Esophagus mucosa (tissue), 1 donor: Measurements from ENCODE around the gene SMURF1. TPM values are rescaled to one million over a fixed set of nuclear protein-coding genes. Genes with fewer than 3 reads are reported as not detected.
"Not testable (repeated sequence)": the region's sequence is repeated elsewhere in the genome, so short reads cannot be mapped to it uniquely, and the experiment has no call there.

Source experiments
- ATAC-seq: fragments of 200-7000 bp; cut with Tn5 transposase; one replicate; pipeline ENCODE4 v1.9.1; 2020
- total RNA-seq: library from RNA; stranded (reverse); gene quantifications from one replicate; pipeline ENCODE4 v1.2.4, GENCODE V29; 2023
- donor health status: DM: yes; HTN: yes; CAD: no.

The SMURF1 gene
- total RNA-seq, 1 donor from 2014 or later, result 27.4 TPM

DNA sequence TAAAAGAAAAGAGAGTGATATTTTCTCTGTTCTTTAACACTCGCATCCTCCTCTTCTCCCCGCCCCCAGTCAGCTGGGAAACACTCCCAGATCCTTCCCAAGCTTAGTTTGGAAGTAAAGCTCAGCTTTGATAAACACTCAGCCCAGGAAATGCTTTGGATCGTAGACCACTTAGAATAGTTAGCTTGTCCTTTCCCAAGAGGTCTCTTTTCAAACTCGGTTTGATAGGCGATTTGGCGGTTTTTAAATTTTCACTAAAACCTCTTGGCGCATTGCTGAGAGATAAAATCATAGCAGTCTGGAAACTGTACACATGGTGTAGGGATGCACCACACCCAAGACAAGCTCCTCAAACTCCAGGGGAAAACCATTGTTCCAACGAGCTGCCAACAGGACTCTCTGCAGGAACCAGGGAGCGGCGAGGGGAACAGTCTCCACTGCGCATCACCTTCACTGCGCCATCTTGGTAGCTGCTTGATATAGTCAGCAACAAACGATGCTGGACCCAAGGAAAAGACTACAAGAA is 22.3 kb downstream of the SMURF1 start:
- no peak for ATAC-seq

- no peak for ATAC-seq
Observed at GRCh38 chr7:99120916-99121315, 23.0 kb downstream of the SMURF1 start.

DNA sequence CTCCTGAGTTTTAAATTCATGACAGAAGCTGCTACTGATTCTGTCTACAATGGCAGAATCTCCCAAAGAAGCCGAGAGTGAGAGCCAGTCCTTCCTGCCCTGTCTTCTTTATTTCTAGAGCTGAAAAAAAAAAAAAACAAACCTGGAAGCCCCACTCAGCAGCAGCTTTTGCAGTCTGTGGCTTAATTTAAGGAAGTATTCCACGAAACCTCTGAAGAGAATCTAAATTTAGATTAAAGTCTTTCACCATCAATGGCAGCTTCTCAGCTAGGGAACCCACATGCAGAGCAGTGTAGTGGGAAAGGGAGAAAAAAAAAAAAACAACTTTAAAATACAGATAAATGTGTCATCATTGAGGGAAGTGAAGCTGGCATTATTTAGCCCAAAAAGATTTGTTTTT is 23.4 kb downstream of the SMURF1 start:
- no peak for ATAC-seq

- no peak for ATAC-seq
Observed at GRCh38 chr7:99118077-99118476, 25.8 kb downstream of the SMURF1 start.

DNA sequence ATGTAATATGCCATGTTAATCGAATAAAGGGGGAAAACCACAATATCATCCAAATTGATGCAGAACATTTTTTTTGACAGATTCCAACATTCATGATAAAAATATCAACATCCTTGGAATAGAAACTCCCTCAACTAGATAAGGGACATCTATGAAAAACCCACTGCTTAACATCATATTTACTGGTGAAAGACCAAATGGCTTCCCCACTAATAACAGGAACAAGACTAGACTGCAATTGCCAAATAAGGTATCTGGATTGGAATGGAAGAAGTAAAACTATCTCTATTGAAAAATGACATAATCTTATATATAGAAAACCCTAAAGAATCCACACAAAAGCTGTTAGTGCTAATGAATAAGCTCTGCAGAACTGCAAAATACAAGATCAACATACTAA is 27.8 kb downstream of the SMURF1 start:
- no peak for ATAC-seq

DNA sequence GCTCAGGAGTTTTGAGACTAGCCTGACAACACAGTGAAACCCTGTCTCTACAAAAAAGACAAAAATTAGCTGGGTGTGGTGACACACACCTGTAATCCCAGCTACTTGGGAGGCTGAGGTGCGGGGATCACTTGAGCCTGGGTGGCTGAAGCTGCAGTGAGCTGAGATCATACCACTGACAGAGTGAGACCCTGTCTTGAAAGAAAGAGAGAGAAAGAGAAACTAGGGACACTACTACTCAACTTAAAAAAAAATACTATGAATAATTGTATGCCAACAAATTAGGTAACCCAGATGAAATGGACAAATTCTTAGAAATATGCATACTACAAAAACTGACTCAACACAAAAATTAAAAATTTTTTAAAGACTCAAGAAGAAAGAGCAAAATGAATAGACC is 28.5 kb downstream of the SMURF1 start:
- ATAC-seq, result no peak

- no peak for ATAC-seq
Observed at GRCh38 chr7:99112979-99113378, 30.9 kb downstream of the SMURF1 start.

DNA sequence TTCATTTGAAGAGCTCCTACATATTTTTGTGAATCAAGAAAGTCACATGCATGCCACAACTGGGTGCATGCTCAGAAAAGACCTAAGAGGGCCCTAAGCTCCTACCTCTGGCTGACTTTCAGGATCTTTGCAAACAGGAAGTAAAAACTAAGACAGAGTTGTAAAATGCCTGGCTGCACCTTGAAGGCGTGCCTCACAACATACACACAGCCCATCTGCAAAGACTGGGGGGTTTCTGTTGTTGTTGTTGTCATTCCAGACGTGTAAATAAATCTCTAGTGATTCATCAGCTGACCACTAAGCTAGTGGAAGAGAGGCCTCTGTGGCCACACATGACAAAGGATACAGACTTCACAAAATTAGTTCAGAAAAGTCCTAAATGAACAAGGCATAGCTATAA is 31.8 kb downstream of the SMURF1 start:
- ATAC-seq, result peak; percentile 82

- ATAC-seq, result peak; percentile 28
Observed at GRCh38 chr7:99111591-99111990, 32.3 kb downstream of the SMURF1 start.

GRCh38 chr7:99109108-99110051 is 34.5 kb downstream of the SMURF1 start:
- ATAC-seq, result no peak

GRCh38 chr7:99108613-99109012 is 35.3 kb downstream of the SMURF1 start:
- no peak for ATAC-seq

GRCh38 chr7:99106821-99107241 is 37.1 kb downstream of the SMURF1 start:
- ATAC-seq, result peak; percentile 61

- peak; percentile 15 for ATAC-seq
Observed at GRCh38 chr7:99106411-99106810, 37.5 kb downstream of the SMURF1 start.

- no peak for ATAC-seq
Observed at GRCh38 chr7:99105756-99106155, 38.2 kb downstream of the SMURF1 start.

GRCh38 chr7:99104631-99105030 is 39.3 kb downstream of the SMURF1 start:
- ATAC-seq, result no peak

DNA sequence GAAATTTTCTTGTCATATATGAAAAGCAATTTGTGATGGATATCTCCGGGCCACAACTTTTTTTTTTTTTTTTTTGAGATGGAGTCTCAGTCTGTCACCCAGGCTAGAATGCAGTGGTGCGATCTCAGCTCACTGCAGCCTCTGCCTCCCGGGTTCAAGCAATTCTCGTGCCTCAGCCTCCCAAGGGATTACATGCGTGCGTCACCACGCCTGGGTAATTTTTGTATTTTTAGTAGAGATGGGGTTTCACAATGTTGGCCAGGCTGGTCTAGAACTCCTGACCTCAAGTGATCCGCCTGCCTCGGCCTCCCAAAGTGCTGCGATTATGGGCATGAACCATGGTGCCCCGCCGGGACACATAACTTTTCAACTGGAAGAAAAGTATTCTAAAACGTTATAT is 40.1 kb downstream of the SMURF1 start:
- ATAC-seq, result not testable (repeated sequence)

- ATAC-seq, result peak; percentile 74
Observed at GRCh38 chr7:99102809-99103690, 40.9 kb downstream of the SMURF1 start.

- no peak for ATAC-seq
Observed at GRCh38 chr7:99102361-99102760, 41.5 kb downstream of the SMURF1 start.

DNA sequence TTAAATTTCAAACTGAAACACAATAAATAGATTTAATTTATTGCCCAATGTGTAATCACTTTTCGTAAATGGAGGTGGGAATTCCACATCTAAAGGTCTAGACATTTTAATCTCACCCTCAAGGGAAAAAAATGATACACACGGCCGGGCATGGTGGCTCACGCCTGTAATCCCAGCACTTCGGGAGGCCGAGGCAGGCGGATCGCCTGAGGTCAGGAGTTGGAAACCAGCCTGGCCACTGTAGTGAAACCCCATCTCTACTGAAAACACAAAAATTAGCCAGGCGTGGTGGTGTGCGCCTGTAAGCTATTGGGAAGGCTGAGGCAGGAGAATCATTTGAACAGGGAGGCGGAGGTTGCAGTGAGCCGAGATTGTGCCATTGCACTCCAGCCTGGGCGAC is 42.4 kb downstream of the SMURF1 start:
- not testable (repeated sequence) for ATAC-seq

DNA sequence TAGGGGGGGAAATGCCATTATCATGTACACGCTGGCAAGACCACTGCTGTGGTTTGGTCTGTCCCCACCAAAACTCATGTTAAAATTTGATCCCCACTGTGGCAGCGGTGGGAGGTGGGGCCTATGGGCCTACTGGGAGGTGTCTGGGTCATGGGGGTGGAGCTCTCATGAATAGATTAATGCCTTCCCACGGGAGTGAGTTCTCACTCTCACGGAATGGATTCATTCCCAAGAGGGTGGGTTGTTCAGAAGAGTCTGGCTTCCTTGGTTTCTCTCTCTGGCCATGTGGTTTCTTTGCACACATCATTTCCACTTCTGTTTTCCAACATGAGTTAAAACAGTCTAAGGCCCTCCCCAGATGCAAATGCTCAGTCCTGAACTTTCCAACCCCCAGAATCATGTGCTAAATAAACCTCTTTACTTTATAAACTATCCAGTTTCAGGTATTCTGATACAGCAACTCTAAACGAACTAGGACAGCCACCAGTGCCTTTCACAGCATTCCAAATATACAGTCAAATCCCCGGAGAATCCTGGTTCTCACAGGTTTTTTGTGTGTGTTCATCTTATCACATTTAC is 44.3 kb downstream of the SMURF1 start:
- ATAC-seq, result peak; percentile 19

DNA sequence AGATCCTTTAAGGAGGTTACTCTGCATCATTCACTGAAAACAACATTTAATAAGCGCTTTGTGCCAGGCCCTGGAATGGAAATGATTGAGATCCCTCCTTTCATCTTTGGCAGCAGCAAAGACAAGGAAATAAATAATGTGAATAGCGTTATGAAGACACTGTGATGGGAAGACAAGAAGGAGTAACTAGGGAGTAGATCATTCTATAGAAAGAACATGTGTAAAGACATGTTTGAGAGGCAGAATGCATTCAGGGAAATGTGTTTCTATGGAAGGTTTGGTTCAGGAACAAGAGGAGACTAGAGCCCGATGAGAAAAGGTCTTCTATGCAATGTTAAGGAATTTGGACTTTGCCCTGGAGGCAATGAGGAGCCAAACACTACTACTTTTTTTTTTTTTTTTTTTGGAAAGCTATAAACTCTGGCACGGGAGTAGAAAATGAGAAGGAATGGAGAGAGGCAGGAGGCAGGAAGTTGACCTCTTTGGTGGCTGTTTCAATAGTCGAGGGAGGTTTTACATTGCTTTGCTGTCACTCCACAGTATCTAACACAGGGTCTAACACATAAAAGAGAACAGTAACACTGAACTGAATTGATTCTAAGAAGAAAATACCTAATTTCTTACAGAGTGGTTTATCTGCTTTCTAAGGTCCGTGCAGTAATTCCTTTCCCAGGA is 44.9 kb downstream of the SMURF1 start:
- ATAC-seq, result peak; percentile 54

- ATAC-seq, result no peak
Observed at GRCh38 chr7:99098286-99098823, 45.6 kb downstream of the SMURF1 start.
